ENCODE data around the gene CPLANE2.

GRCh38 chr1:16248007-16248436 is 11.0 kb upstream of the CPLANE2 start:
- TF ChIP-seq ZFP37 (tag by site-specific recombination; IDR thresholded peaks at IDR 0.05): no peak
- no peak for TF ChIP-seq ELK4 (IDR thresholded peaks at IDR 0.05; ENCODE audit: borderline replicate concordance, low read depth, low read length)
- no peak for TF ChIP-seq ZNF664 (tag by site-specific recombination; IDR thresholded peaks at IDR 0.05)
- no peak for TF ChIP-seq ZNF645 (tag by site-specific recombination; IDR thresholded peaks at IDR 0.05)
- TF ChIP-seq ZNF140 (tag by site-specific recombination; IDR thresholded peaks at IDR 0.05): no peak
- TF ChIP-seq ZNF274 (IDR thresholded peaks at IDR 0.05; ENCODE audit: low read length): no peak
- no peak for TF ChIP-seq ZNF274 (tag by site-specific recombination; IDR thresholded peaks at IDR 0.05; ENCODE audit: borderline replicate concordance)
- no peak for TF ChIP-seq TRIM28 (IDR thresholded peaks at IDR 0.05; ENCODE audit: borderline replicate concordance, low read length)
- TF ChIP-seq ZBTB7A (tag by site-specific recombination; IDR thresholded peaks at IDR 0.05; ENCODE audit: low read depth): no peak
